NT2/D1 (cell line): Measurements from ENCODE around the gene ENPP6.

Source experiments
- DNase-seq: peaks from one replicate; pipeline ENCODE4 v3.0.0-alpha.2; 2011; ENCODE audit warnings: low read depth, low spot score
- H3K27me3 ChIP-seq: 2 replicates; pipeline ENCODE4 v1.6.0; 2011; ENCODE audit warnings: mild to moderate bottlenecking; ENCODE audit not compliant: insufficient read length, insufficient read depth
- H3K36me3 ChIP-seq: 2 replicates; pipeline ENCODE4 v1.6.1; 2011; ENCODE audit warnings: mild to moderate bottlenecking, low read length, mixed read lengths; ENCODE audit not compliant: insufficient read depth, insufficient read length
- H3K4me1 ChIP-seq: 2 replicates; pipeline ENCODE4 v1.5.1; 2011; ENCODE audit not compliant: insufficient read depth, insufficient read length
- H3K4me3 ChIP-seq: 2 replicates; pipeline ENCODE4 v1.5.1; 2011; ENCODE audit warnings: low read depth; ENCODE audit not compliant: insufficient read length
- H3K9ac ChIP-seq: 2 replicates; pipeline ENCODE4 v1.6.0; 2011; ENCODE audit warnings: low read depth; ENCODE audit not compliant: insufficient read length
- H3K9me3 ChIP-seq: 2 replicates; pipeline ENCODE4 v1.5.1; 2011; ENCODE audit warnings: mild to moderate bottlenecking, low read length; ENCODE audit not compliant: insufficient read depth
- SUZ12 ChIP-seq: IDR thresholded peaks from 2 replicates; pipeline ENCODE4 v1.6.1; 2011; ENCODE audit not compliant: insufficient read length, insufficient read depth; ENCODE audit errors: extremely low read depth
- YY1 ChIP-seq: IDR thresholded peaks from 2 replicates; pipeline ENCODE4 v1.6.1; 2011; ENCODE audit not compliant: insufficient read length, insufficient read depth
- ZNF274 ChIP-seq: IDR thresholded peaks from 2 replicates; pipeline ENCODE4 v1.6.1; 2011; ENCODE audit warnings: mild to moderate bottlenecking, low read depth, low read length

ENPP6 gene

DNA sequence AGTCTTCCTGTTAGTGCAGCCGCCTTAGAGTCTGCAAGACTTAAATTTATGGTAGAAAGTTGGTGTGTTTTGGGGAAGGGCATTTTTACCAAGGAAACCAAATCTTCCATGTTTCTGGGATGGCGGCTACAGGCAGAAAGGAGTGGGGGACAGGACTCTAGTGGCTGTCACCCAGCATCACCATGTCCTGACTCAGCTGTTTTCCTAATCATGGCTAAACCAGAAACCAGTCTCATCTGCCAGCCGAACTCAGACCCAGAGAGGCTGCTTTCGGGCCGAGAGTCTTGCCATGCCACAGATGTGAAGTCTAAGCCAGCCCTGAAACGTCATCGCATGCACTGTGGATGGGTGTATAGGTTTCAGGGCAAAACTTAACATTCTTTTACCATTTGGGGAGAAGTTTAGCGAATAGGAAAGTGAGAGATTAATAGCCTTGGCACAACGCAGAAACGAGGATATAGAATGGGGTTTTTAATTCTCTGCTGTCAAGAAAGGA, 109.6 kb downstream of the ENPP6 start:
- Histone ChIP-seq H3K27me3 (no peaks in the 10 kb centered on the region), H3K4me3 (no peak overlapping the region), H3K9me3 (no peaks in the 10 kb centered on the region), H3K9ac (no peak overlapping the region), H3K4me1 (no peaks in the 10 kb centered on the region), H3K36me3 (no peaks in the 10 kb centered on the region)
- no peak for DNase-seq
- TF ChIP-seq ZNF274 (no peak), SUZ12 (no peak), YY1 (no peak)

DNA sequence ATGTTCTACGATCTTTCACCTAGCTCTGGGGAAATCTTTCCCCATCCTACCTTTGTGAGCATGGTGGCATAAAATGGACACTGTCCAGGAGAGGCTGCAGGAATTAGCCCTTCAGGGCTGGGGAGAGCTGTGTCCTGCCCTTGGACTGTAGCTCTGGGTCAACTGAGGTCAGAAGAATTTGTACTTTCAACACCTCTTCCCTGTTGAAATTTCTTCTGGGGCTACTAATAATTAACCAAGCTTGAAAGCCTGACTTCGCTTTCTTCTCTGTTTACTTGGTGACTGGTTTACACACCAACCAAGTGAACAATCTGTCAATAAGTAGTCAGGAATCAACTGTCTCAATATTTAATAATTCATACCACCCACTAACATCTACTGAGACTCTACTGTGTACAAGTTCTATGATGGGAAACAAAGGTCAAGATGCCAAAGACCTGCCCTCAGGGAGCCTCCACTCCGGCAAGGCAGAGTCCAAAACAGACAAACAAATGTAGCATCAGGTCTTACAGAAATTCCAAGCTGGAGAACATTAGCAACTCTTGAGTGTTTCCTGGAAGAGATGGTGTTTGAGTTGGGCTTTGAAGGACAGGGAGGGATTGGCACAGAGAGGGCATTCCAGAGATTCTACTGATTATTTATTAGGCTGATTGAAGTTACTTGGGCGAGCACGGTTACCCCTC, 113.1 kb downstream of the ENPP6 start:
- H3K9me3 ChIP-seq = no peaks in the 10 kb centered on the region
- no peaks in the 10 kb centered on the region for H3K4me1 ChIP-seq
- no peak overlapping the region for H3K4me3 ChIP-seq
- no peak for DNase-seq
- H3K27me3 ChIP-seq = no peaks in the 10 kb centered on the region
- TF ChIP-seq ZNF274 (no peak), SUZ12 (no peak), YY1 (no peak)
- no peak overlapping the region for H3K9ac ChIP-seq
- no peaks in the 10 kb centered on the region for H3K36me3 ChIP-seq

GRCh38 chr4:184103527-184104264, 114.0 kb downstream of the ENPP6 start:
- no peak overlapping the region for H3K4me3 ChIP-seq
- no peaks in the 10 kb centered on the region for H3K36me3 ChIP-seq
- H3K9me3 ChIP-seq = no peaks in the 10 kb centered on the region
- peak; percentile 38 for DNase-seq
- H3K27me3 ChIP-seq = no peaks in the 10 kb centered on the region
- no peak overlapping the region for H3K9ac ChIP-seq
- no peak for TF ChIP-seq ZNF274
- no peak for TF ChIP-seq SUZ12
- TF ChIP-seq YY1 = no peak
- no peaks in the 10 kb centered on the region for H3K4me1 ChIP-seq

DNA sequence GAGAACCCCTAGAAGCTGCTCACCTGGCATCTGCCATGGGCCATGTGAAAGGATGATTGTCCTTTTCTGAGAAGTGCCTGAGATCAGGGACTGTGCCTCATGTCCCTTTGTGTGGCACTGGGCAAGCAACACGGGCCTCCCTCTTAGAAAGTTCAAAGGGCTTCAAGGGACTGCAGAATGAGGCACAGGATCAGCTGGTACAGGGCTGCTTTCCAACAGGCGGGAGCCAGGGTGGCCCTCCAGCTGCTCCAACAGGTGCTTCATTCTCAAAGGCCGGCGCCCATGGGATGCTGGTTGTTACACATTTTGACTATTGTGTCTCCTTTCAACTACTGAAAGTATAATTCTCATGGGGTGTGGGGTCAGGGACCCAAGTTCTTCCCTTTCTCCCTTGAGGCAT, 114.7 kb downstream of the ENPP6 start:
- TF ChIP-seq ZNF274 (no peak), SUZ12 (no peak), YY1 (no peak)
- DNase-seq = no peak
- H3K9ac ChIP-seq = no peak overlapping the region
- H3K4me1 ChIP-seq = no peaks in the 10 kb centered on the region
- H3K9me3 ChIP-seq = no peaks in the 10 kb centered on the region
- no peak overlapping the region for H3K4me3 ChIP-seq
- H3K36me3 ChIP-seq = no peaks in the 10 kb centered on the region
- H3K27me3 ChIP-seq = no peaks in the 10 kb centered on the region

GRCh38 chr4:184102488-184102887, 115.2 kb downstream of the ENPP6 start:
- Histone ChIP-seq H3K9me3 (no peaks in the 10 kb centered on the region), H3K4me1 (no peaks in the 10 kb centered on the region), H3K4me3 (no peak overlapping the region), H3K9ac (no peak overlapping the region), H3K36me3 (no peaks in the 10 kb centered on the region), H3K27me3 (no peaks in the 10 kb centered on the region)
- TF ChIP-seq SUZ12 = no peak
- TF ChIP-seq ZNF274 = no peak
- TF ChIP-seq YY1 = no peak
- DNase-seq = no peak

GRCh38 chr4:184101711-184102110, 116.0 kb downstream of the ENPP6 start:
- Histone ChIP-seq H3K9ac (no peak overlapping the region), H3K9me3 (no peaks in the 10 kb centered on the region), H3K4me3 (no peak overlapping the region), H3K4me1 (no peaks in the 10 kb centered on the region), H3K36me3 (no peaks in the 10 kb centered on the region), H3K27me3 (no peaks in the 10 kb centered on the region)
- no peak for DNase-seq
- no peak for TF ChIP-seq SUZ12
- no peak for TF ChIP-seq ZNF274
- no peak for TF ChIP-seq YY1

DNA sequence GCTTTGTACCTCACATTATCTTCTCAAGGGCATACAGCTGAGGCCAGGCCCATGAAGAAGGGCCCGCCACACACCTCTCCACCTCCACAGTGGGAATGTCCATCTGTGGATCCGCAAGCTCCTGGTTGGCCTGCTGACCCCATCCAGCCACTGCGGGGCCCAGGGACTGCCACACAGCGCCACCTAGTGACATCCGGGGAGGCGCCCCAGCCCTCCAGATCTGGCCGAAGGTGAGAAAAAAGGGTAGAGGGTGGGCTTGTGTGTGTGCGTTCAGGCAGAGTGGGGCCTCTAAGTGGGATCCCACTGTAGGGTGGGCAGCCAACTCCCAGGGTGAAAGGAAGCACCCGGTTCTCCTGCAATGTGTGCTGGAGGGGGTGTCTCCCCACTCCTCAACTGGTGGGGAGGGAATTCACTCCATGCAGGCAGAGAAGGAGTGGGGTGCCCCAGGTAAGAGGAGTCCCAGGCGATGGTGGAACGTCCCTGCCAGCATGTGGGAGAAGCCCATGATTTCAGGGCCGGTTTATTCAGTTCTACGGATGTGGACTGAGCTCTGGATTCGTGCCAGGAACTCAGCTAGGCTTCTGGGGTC, 117.3 kb downstream of the ENPP6 start:
- Histone ChIP-seq H3K9ac (no peak overlapping the region), H3K4me3 (no peak overlapping the region), H3K36me3 (no peaks in the 10 kb centered on the region), H3K4me1 (no peaks in the 10 kb centered on the region), H3K27me3 (no peaks in the 10 kb centered on the region), H3K9me3 (no peaks in the 10 kb centered on the region)
- no peak for DNase-seq
- TF ChIP-seq ZNF274 (no peak), YY1 (no peak), SUZ12 (no peak)
